SK-N-MC (cell line): ENCODE results near the gene MOB1B.

ENCODE experiments used
- DNase-seq: peaks from one replicate; pipeline ENCODE4 v3.0.0-alpha.2; 2011; ENCODE audit warnings: low read depth, low spot score
- H3K27ac ChIP-seq: fragments of 200-600 bp; sonication (generic); 2 replicates; pipeline ENCODE4 v1.5.1; 2016; ENCODE audit warnings: mixed run types
- H3K36me3 ChIP-seq: fragments of 200-600 bp; sonication (generic); 2 replicates; pipeline ENCODE4 v1.6.1; 2017; ENCODE audit warnings: antibody characterized with exemption, low read length, mixed read lengths; ENCODE audit not compliant: insufficient read depth
- H3K4me3 ChIP-seq: fragments of 200-600 bp; sonication (generic); 2 replicates; pipeline ENCODE4 v1.5.1; 2016
- H3K9ac ChIP-seq: fragments of 200-600 bp; sonication (generic); 2 replicates; pipeline ENCODE4 v1.8.0; 2017; ENCODE audit warnings: mixed run types, mixed read lengths; ENCODE audit not compliant: insufficient read length
- H3K9me3 ChIP-seq: fragments of 200-600 bp; sonication (generic); 2 replicates; pipeline ENCODE4 v1.6.1; 2017; ENCODE audit warnings: low read depth, mild to moderate bottlenecking, antibody characterized with exemption, low read length, moderate library complexity, mixed read lengths
- EZH2 ChIP-seq: fragments of 200-600 bp; sonication (generic); IDR thresholded peaks from one replicate; pipeline ENCODE4 v1.6.1; 2017; ENCODE audit warnings: antibody characterized with exemption
- FOXP2 ChIP-seq: optimal IDR thresholded peaks from 2 replicates; pipeline ENCODE3; 2011; ENCODE audit warnings: mild to moderate bottlenecking, moderate library complexity; ENCODE audit not compliant: insufficient read depth; ENCODE audit errors: extremely low read length, control extremely low read depth
- POLR2AphosphoS5 ChIP-seq: IDR thresholded peaks from 2 replicates; pipeline ENCODE4 v1.6.1; 2012; ENCODE audit warnings: mild to moderate bottlenecking, low read depth, low read length, borderline replicate concordance

MOB1B gene

DNA sequence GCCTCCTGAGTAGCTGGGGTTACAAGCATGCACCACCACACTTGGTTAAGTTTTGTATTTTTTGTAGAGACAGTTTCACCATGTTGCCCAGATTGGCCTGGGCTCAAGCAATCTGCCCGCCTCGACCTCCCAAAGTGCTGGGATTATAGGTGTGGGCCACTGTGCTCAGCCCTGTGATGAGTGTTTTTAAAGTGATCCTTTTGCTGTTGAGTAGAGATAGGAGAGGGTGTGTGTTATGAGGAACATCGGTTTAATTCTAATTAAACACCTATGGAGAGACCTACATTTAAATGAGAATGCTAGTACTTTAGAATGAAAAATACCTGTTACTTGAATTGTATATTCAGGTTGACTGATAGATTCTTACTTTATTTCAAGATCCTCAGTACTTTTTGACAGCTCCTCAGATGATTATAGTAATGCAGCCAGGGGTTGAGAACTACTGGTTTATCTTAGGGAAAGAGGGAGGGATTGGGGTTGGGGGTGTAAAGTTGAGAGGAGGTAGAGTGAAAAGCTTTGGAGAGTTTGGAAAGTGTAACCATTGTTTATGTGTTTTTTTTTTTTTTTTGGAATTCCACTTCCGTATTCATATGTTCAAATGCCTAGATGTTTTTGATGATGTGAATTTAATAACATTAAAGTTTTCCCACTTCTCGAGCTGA, 54.5 kb downstream of the MOB1B start:
- TF ChIP-seq FOXP2 (no peak), EZH2 (no peak), POLR2AphosphoS5 (no peak)
- DNase-seq = no peak
- Histone ChIP-seq H3K9me3 (no peaks in the 10 kb centered on the region), H3K9ac (no peak overlapping the region), H3K36me3 (peaks cover 26% of the 10 kb centered on the region), H3K27ac (no peak overlapping the region), H3K4me3 (no peak overlapping the region)

DNA sequence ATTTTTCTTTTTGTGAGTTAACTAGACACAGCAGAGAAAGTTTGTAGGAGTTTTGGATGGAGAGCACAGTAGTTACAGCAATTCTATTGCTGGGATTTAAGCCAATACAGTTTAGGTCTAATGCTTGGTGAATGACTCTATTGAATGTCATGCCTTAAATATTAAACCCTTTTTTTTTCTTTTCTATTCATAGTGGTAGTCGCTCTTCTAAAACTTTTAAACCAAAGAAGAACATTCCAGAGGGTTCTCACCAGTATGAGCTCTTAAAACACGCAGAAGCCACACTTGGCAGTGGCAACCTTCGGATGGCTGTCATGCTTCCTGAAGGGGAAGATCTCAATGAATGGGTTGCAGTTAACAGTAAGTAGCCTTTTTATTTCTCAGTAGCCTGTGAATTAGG, 56.5 kb downstream of the MOB1B start:
- Histone ChIP-seq H3K4me3 (no peak overlapping the region), H3K27ac (no peak overlapping the region), H3K9ac (no peak overlapping the region), H3K36me3 (peaks cover 40% of the 10 kb centered on the region), H3K9me3 (no peaks in the 10 kb centered on the region)
- no peak for DNase-seq
- TF ChIP-seq FOXP2 = no peak
- TF ChIP-seq POLR2AphosphoS5 = no peak
- no peak for TF ChIP-seq EZH2

DNA sequence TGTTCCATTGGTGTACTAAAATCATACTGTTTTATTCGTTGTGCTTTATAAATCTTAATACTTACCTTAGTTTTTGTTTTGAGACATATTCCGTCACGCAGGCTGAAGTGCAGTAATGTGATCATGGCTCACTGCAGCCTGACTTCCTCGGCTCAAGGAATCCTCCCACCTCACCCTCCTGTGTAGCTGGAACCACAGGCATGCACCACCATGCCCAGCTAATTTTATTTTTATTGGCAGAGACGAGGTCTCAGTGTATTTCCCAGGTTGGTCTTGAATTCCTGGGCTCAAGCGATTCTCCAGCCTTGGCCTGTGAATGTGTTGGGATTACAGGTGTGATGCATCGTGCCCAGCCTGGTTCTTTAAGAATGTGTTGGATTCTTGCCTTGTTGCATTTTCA, 66.9 kb downstream of the MOB1B start:
- no peak overlapping the region for H3K9ac ChIP-seq
- TF ChIP-seq EZH2 = no peak
- no peak for TF ChIP-seq POLR2AphosphoS5
- TF ChIP-seq FOXP2 = no peak
- H3K27ac ChIP-seq = no peak overlapping the region
- H3K36me3 ChIP-seq = peaks cover 24% of the 10 kb centered on the region
- H3K4me3 ChIP-seq = no peak overlapping the region
- no peak for DNase-seq
- no peaks in the 10 kb centered on the region for H3K9me3 ChIP-seq

DNA sequence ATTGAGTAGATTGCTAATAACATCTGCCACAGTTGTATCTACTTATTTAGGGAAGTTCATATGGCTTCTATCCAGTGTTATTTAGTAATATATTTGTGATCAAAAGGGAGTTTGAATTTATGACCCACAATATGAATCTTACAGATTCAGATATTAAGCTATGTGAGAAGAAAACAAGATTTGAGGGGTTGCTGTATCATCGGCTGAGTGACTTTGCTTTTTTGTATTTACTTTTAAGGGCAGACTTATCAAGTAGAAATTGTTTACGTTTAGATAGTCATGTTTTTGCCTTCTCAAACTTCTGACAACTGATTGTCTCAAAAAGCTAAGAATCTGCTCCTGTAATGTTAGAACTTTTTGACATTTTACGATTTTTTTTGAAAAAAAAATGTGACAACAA, 74.1 kb downstream of the MOB1B start:
- H3K27ac ChIP-seq = no peak overlapping the region
- H3K36me3 ChIP-seq = peaks cover 36% of the 10 kb centered on the region
- TF ChIP-seq POLR2AphosphoS5 (no peak), EZH2 (no peak), FOXP2 (no peak)

DNA sequence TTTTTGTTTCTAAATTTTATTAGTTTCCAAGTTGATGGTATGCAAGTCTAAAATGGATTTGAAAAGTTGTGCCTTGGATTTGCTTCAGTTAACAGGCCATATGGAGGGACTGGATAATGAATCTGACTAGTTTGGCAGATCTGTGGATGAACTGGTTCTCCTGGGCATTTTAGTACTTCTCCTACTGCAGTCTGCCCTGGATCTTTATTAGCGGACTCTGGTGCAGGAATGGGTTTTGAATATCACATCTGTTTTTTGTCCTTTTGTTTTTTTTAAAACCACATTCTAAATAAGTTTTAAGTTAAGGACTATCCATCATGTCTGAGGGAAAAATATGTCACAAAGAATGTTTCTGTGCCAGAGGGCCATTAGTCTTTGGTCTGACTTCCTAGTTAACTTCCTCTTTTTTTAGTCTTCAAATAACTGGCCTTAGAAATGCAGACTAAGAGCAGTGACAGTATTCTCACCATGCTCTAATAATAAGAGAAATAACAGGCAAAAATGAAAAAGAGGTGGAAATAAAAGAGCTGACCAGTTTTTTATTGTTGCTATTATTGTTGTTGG, 77.4 kb downstream of the MOB1B start:
- Histone ChIP-seq H3K36me3 (peaks cover 40% of the 10 kb centered on the region), H3K9ac (no peak overlapping the region), H3K27ac (no peak overlapping the region), H3K9me3 (no peaks in the 10 kb centered on the region), H3K4me3 (no peak overlapping the region)
- no peak for TF ChIP-seq FOXP2
- no peak for TF ChIP-seq EZH2
- TF ChIP-seq POLR2AphosphoS5 = no peak
- no peak for DNase-seq

More for the DNA sequence above, 74.1 kb downstream of the MOB1B start:
- no peak for DNase-seq
- Histone ChIP-seq H3K4me3 (no peak overlapping the region), H3K9me3 (no peaks in the 10 kb centered on the region), H3K9ac (no peak overlapping the region)

DNA sequence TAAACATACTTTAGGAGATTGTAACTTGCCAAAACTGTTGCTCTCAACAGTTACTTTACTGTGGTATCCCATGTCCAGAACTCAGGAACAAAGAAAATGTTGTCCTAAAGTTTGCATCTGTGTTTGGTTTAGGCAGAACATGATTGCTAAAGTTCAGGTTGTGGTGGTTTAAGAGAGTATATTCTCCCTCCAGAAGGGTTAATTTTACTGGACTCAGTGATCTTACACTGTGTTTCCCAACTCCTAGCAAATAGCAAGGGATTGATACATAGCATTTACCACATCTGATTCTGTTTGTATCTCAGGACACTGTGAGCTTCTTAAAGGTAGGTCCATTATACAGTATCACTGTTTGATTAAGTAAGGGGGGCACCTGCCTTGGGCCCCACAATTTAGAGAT, 78.0 kb downstream of the MOB1B start:
- Histone ChIP-seq H3K4me3 (no peak overlapping the region), H3K9ac (no peak overlapping the region), H3K9me3 (no peaks in the 10 kb centered on the region), H3K36me3 (peaks cover 33% of the 10 kb centered on the region), H3K27ac (no peak overlapping the region)
- TF ChIP-seq EZH2 (no peak), POLR2AphosphoS5 (no peak), FOXP2 (no peak)
- DNase-seq = no peak

DNA sequence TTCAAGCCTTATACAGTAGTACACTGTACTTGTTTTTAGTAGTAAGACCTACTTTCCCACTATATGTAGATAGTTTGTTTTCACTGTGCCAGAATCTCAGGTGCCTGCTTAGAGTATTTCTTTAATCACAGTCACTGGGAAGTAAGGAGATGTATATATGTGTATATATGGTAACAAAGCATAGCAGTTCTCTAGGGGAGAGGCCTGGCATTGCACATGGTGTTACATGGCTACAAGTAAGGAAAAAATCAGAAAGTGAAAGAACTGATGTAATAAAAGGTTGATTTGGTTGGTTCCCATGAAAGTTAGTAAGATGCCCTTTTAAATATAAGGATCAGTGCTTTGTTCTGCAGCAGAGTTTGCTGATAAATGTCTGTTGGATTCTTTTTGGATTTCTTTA, 81.9 kb downstream of the MOB1B start:
- no peak for TF ChIP-seq POLR2AphosphoS5
- no peak for TF ChIP-seq FOXP2
- TF ChIP-seq EZH2 = no peak
- no peak for DNase-seq
- H3K36me3 ChIP-seq = peaks cover 13% of the 10 kb centered on the region
- H3K9me3 ChIP-seq = no peaks in the 10 kb centered on the region
- no peak overlapping the region for H3K9ac ChIP-seq
- no peak overlapping the region for H3K4me3 ChIP-seq
- no peak overlapping the region for H3K27ac ChIP-seq

DNA sequence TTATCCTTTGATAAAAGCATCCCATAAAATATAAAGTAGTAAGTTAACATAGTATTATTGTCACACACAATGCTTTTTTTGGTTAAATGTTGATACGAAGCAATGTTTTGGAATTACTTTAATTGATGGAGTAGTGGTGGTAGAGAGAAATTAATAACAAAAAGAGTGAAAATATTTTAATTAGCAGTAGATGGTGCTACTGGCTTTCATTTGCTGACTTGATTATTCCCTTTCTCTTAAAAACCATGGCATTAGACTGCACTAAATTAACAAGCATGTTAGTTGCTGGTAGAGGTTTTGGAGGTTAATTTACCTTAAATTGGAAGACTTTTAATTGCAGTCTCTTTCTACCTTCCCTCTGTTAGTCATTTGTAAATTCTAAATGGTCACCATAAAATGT, 82.4 kb downstream of the MOB1B start:
- Histone ChIP-seq H3K4me3 (no peak overlapping the region), H3K36me3 (peaks cover 9% of the 10 kb centered on the region; the same call in 1 of the 2 replicates), H3K27ac (no peak overlapping the region), H3K9ac (no peak overlapping the region), H3K9me3 (no peaks in the 10 kb centered on the region)
- no peak for DNase-seq
- no peak for TF ChIP-seq EZH2
- no peak for TF ChIP-seq POLR2AphosphoS5
- TF ChIP-seq FOXP2 = no peak
